HL-60/S4 (cell line): ENCODE results near the gene RXFP1.
"Not testable (repeated sequence)": the region's sequence is repeated elsewhere in the genome, so short reads cannot be mapped to it uniquely, and the experiment has no call there.

Source experiments
- in situ Hi-C: fragments of 300-500 bp; cut with MboI; formaldehyde crosslinking; loops from 2 replicates; pipeline ENCODE4 v1.14.3; 2022; ENCODE audit warnings: low sequenced_read_pairs

Gene RXFP1

GRCh38 chr4:158606969-158607368 is 85.3 kb downstream of the RXFP1 start:
- in situ Hi-C loops = loop anchor here (25.0 kb wide), 2 partner anchors 345 to 620 kb away; no protein-coding TSS in a partner anchor

GRCh38 chr4:158609116-158609515 is 87.4 kb downstream of the RXFP1 start:
- in situ Hi-C loops = loop anchor here (25.0 kb wide), 2 partner anchors 347 to 622 kb away; no protein-coding TSS in a partner anchor

- in situ Hi-C loops = loop anchor here (25.0 kb wide), 2 partner anchors 348 to 623 kb away; no protein-coding TSS in a partner anchor
These were observed 89.1 kb downstream of the RXFP1 start for GRCh38 chr4:158610790-158611189.

GRCh38 chr4:158613046-158613445 is 91.4 kb downstream of the RXFP1 start:
- in situ Hi-C loops = loop anchor here (25.0 kb wide), 2 partner anchors 351 to 626 kb away; no protein-coding TSS in a partner anchor

- in situ Hi-C loops = loop anchor here (25.0 kb wide), 2 partner anchors 356 to 631 kb away; no protein-coding TSS in a partner anchor
These were observed 96.3 kb downstream of the RXFP1 start for GRCh38 chr4:158617956-158618355.

- in situ Hi-C loops = loop anchor here (25.0 kb wide), 2 partner anchors 359 to 634 kb away; no protein-coding TSS in a partner anchor
These were observed 100.0 kb downstream of the RXFP1 start for GRCh38 chr4:158621729-158622128.

- in situ Hi-C loops = loop anchor here (25.0 kb wide), 2 partner anchors 360 to 635 kb away; no protein-coding TSS in a partner anchor
These were observed 100.6 kb downstream of the RXFP1 start for GRCh38 chr4:158622251-158622650.

- in situ Hi-C loops = loop anchor here (25.0 kb wide), 2 partner anchors 363 to 638 kb away; no protein-coding TSS in a partner anchor
These were observed 103.3 kb downstream of the RXFP1 start for GRCh38 chr4:158624889-158625478.

GRCh38 chr4:158625544-158625943 is 103.9 kb downstream of the RXFP1 start:
- in situ Hi-C loops = no loop called here

GRCh38 chr4:158630893-158631292 is 109.2 kb downstream of the RXFP1 start:
- in situ Hi-C loops = no loop called here

- in situ Hi-C loops = no loop called here
These were observed 114.9 kb downstream of the RXFP1 start for GRCh38 chr4:158636619-158637018.

GRCh38 chr4:158644356-158644755 is 122.7 kb downstream of the RXFP1 start:
- in situ Hi-C loops = no loop called here

GRCh38 chr4:158644760-158645159 is 123.1 kb downstream of the RXFP1 start:
- in situ Hi-C loops = no loop called here

GRCh38 chr4:158649111-158649680 is 127.5 kb downstream of the RXFP1 start:
- in situ Hi-C loops = no loop called here

GRCh38 chr4:158652920-158653319 is 131.2 kb downstream of the RXFP1 start:
- in situ Hi-C loops = no loop called here

GRCh38 chr4:158656439-158656838 is 134.8 kb downstream of the RXFP1 start:
- in situ Hi-C loops = no loop called here

GRCh38 chr4:158657291-158657690 is 135.6 kb downstream of the RXFP1 start:
- in situ Hi-C loops = no loop called here

GRCh38 chr4:158663255-158663654 is 141.6 kb downstream of the RXFP1 start:
- in situ Hi-C loops = not testable (repeated sequence)

GRCh38 chr4:158663707-158664625 is 142.3 kb downstream of the RXFP1 start:
- in situ Hi-C loops = not testable (repeated sequence)

- in situ Hi-C loops = no loop called here
These were observed 143.1 kb downstream of the RXFP1 start for GRCh38 chr4:158664806-158665205.

GRCh38 chr4:158666892-158667291 is 145.2 kb downstream of the RXFP1 start:
- in situ Hi-C loops = no loop called here
